Esophagus squamous epithelium (tissue), 5 donors: ENCODE results near the gene ZNF516. TPM values are rescaled to one million over a fixed set of nuclear protein-coding genes. Genes with fewer than 3 reads are reported as not detected.

Experiments
- DNase-seq: peaks from one replicate; lab custom pipeline; 2025; lab: John Stamatoyannopoulos, UW
- H3K27ac ChIP-seq, 4 donors: fragments of 200-600 bp; sonication (generic); one replicate each; pipeline ENCODE4 v1.5.1; 2016 to 2019; ENCODE audit warnings: mild to moderate bottlenecking in 1 of 4
- H3K27me3 ChIP-seq, 4 donors: fragments of 200-600 bp; sonication (generic); 1 replicate in 3 of 4; 2 replicates in 1 of 4; pipeline versions ENCODE4 v1.5.1 to v1.6.0; 2017 to 2021; ENCODE audit warnings: antibody characterized with exemption in 1 of 4
- H3K36me3 ChIP-seq, 3 donors: fragments of 200-600 bp; sonication (generic); one replicate each; pipeline ENCODE4 v1.5.1; 2016 to 2019
- H3K4me1 ChIP-seq, 3 donors: fragments of 200-600 bp; sonication (generic); one replicate each; pipeline ENCODE4 v1.5.1; 2017 to 2019
- H3K4me3 ChIP-seq, 4 donors: fragments of 200-600 bp; sonication (generic); 1 replicate in 3 of 4; 2 replicates in 1 of 4; pipeline ENCODE4 v1.5.1; 2016 to 2019; ENCODE audit warnings: mild to moderate bottlenecking in 2 of 4, moderate library complexity in 1 of 4
- H3K9me3 ChIP-seq, 3 donors: fragments of 200-600 bp; sonication (generic); one replicate each; pipeline ENCODE4 v1.5.1; 2016 to 2019
- CTCF ChIP-seq, 6 experiments: fragments of 450-650 bp in 4 of 6; fragments of 200-600 bp in 2 of 6; sonication (generic) in 2 of 6; IDR thresholded peaks; one replicate each; pipeline ENCODE4 v1.5.1; 2016 to 2019; ENCODE audit warnings: antibody characterized with exemption in 6 of 6, mild to moderate bottlenecking in 4 of 6, moderate library complexity in 4 of 6
- POLR2A ChIP-seq, 4 donors: fragments of 450-650 bp; IDR thresholded peaks; one replicate each; pipeline ENCODE4 v1.6.1; 2017; ENCODE audit warnings: antibody characterized with exemption in 4 of 4, mild to moderate bottlenecking in 4 of 4, moderate library complexity in 3 of 4
- WGBS, 2 donors: methylation state at CpG; one replicate each; pipeline ENCODE4 v1.1.5; 2018; 5-methylcytosine and 5-hydroxymethylcytosine counted together
- intact Hi-C: fragments of 100-400 bp; cut with DNase I; formaldehyde crosslinking; loops from one replicate; pipeline ENCODE4 v1.15.0; 2022
- total RNA-seq, 4 donors: library from RNA; depleted of rRNA; stranded (reverse); fragments of >200 nt; gene quantifications; one replicate each; pipeline ENCODE4 v1.1.0, GENCODE V29; 2016
- donor health status: DM: yes; HTN: yes; CAD: no.

The ZNF516 gene
- total RNA-seq, 4 donors from 2014 or later, result 18.0 to 23.9 (median 19.2) TPM

- TF ChIP-seq POLR2A (IDR thresholded peaks at IDR 0.05), result no peak
- TF ChIP-seq CTCF (IDR thresholded peaks at IDR 0.05), result no peak
- Histone ChIP-seq H3K4me3 (no peak overlapping the region), H3K4me1 (peaks cover 0 to 97% (median 49%) of the 10 kb centered on the region in 3 donors), H3K36me3 (no peaks in the 10 kb centered on the region), H3K27ac (peak overlapping the region in 3 of 4 donors; percentile 22 to 87 (median 55)), H3K27me3 (no peaks in the 10 kb centered on the region), H3K9me3 (no peaks in the 10 kb centered on the region)
- DNase-seq, result no peak
- WGBS, 2 donors, result 80 to 100% methylated on average over 2 to 3 of the region's 5 CpGs
- intact Hi-C loops, result no loop called here
Observed at GRCh38 chr18:76449111-76449453, 46.0 kb downstream of the ZNF516 start.

- H3K9me3 ChIP-seq, result no peaks in the 10 kb centered on the region
- no peaks in the 10 kb centered on the region for H3K27me3 ChIP-seq
- no peak overlapping the region for H3K4me3 ChIP-seq
- intact Hi-C loops, result no loop called here
- DNase-seq, result no peak
- H3K36me3 ChIP-seq, result peaks cover 0 to 4% (median 0%) of the 10 kb centered on the region in 3 donors
- peaks cover 0 to 98% (median 49%) of the 10 kb centered on the region in 3 donors for H3K4me1 ChIP-seq
- no peak for TF ChIP-seq POLR2A (IDR thresholded peaks at IDR 0.05)
- no peak for TF ChIP-seq CTCF (IDR thresholded peaks at IDR 0.05)
- peak overlapping the region in 3 of 4 donors; percentile 22 to 87 (median 55) for H3K27ac ChIP-seq
- 72 to 98% methylated on average over 8 to 16 of the region's 16 CpGs for WGBS, 2 donors
Observed at GRCh38 chr18:76448256-76449110, 46.6 kb downstream of the ZNF516 start.

- DNase-seq, result no peak
- TF ChIP-seq CTCF (IDR thresholded peaks at IDR 0.05), result no peak
- no peak for TF ChIP-seq POLR2A (IDR thresholded peaks at IDR 0.05)
- no peaks in the 10 kb centered on the region for H3K9me3 ChIP-seq
- H3K4me1 ChIP-seq, result peaks cover 0 to 87% (median 48%) of the 10 kb centered on the region in 3 donors
- H3K4me3 ChIP-seq, result no peak overlapping the region
- peaks cover 4 to 15% (median 5%) of the 10 kb centered on the region in 3 donors for H3K36me3 ChIP-seq
- no peaks in the 10 kb centered on the region for H3K27me3 ChIP-seq
- 67 to 76% methylated on average over 12 to 17 of the region's 21 CpGs for WGBS, 2 donors
- peak overlapping the region; percentile 1 to 87 (median 60) for H3K27ac ChIP-seq
- intact Hi-C loops, result no loop called here
Observed at GRCh38 chr18:76447258-76447890, 47.7 kb downstream of the ZNF516 start.

GRCh38 chr18:76446321-76447257, 48.5 kb downstream of the ZNF516 start:
- peaks cover 0 to 80% (median 40%) of the 10 kb centered on the region in 3 donors for H3K4me1 ChIP-seq
- H3K27ac ChIP-seq, result peak overlapping the region; percentile 26 to 87 (median 60)
- peak overlapping the region in 1 of 4 donors; percentile 1 for H3K4me3 ChIP-seq
- H3K9me3 ChIP-seq, result no peaks in the 10 kb centered on the region
- DNase-seq, result no peak
- TF ChIP-seq CTCF (IDR thresholded peaks at IDR 0.05) (no peak), POLR2A (IDR thresholded peaks at IDR 0.05) (no peak)
- peaks cover 10 to 23% (median 12%) of the 10 kb centered on the region in 3 donors for H3K36me3 ChIP-seq
- no peaks in the 10 kb centered on the region for H3K27me3 ChIP-seq
- 49 to 81% methylated on average over 15 to 20 of the region's 20 CpGs for WGBS, 2 donors
- intact Hi-C loops, result no loop called here
